Measurements from ENCODE around the gene MAGI2. TPM values are rescaled to one million over a fixed set of nuclear protein-coding genes. Genes with fewer than 3 reads are reported as not detected.
"Not testable (repeated sequence)": the region's sequence is repeated elsewhere in the genome, so short reads cannot be mapped to it uniquely, and the experiment has no call there.

MAGI2 gene
- total RNA-seq, 2 experiments from 2014 or later = 0.17 TPM

GRCh38 chr7:78607099-78607498, 846.4 kb downstream of the MAGI2 start:
- Mint-ChIP-seq H3K27ac (no peak overlapping the region), H3K4me1 (ENCODE audit: low read depth) (no peaks in the 10 kb centered on the region), H3K4me3 (no peak overlapping the region), H3K36me3 (no peaks in the 10 kb centered on the region), H3K27me3 (no peaks in the 10 kb centered on the region), H3K9me3 (no peaks in the 10 kb centered on the region)
- DNase-seq = no peak
- ChIA-PET POLR2A (no interaction called here), CTCF (no interaction called here)
- intact Hi-C loops (cut with micrococcal nuclease) = no loop called here

- CTCF ChIA-PET = no interaction called here
- intact Hi-C loops (cut with micrococcal nuclease) = no loop called here
- POLR2A ChIA-PET = no interaction called here
- DNase-seq = no peak
- Mint-ChIP-seq H3K4me1 (ENCODE audit: low read depth) (no peaks in the 10 kb centered on the region), H3K27me3 (no peaks in the 10 kb centered on the region), H3K36me3 (no peaks in the 10 kb centered on the region), H3K4me3 (no peak overlapping the region), H3K9me3 (no peaks in the 10 kb centered on the region), H3K27ac (no peak overlapping the region)
These were observed 848.3 kb downstream of the MAGI2 start for GRCh38 chr7:78605119-78605518.

GRCh38 chr7:78601728-78602127, 851.7 kb downstream of the MAGI2 start:
- no peak overlapping the region for H3K4me3 Mint-ChIP-seq
- ChIA-PET CTCF (no interaction called here), POLR2A (no interaction called here)
- H3K4me1 Mint-ChIP-seq (ENCODE audit: low read depth) = no peaks in the 10 kb centered on the region
- no peak overlapping the region for H3K27ac Mint-ChIP-seq
- H3K36me3 Mint-ChIP-seq = no peaks in the 10 kb centered on the region
- intact Hi-C loops (cut with micrococcal nuclease) = no loop called here
- H3K27me3 Mint-ChIP-seq = no peaks in the 10 kb centered on the region
- H3K9me3 Mint-ChIP-seq = no peaks in the 10 kb centered on the region
- DNase-seq = no peak

- H3K4me3 Mint-ChIP-seq = no peak overlapping the region
- DNase-seq = no peak
- ChIA-PET POLR2A (no interaction called here), CTCF (no interaction called here)
- no peak overlapping the region for H3K27ac Mint-ChIP-seq
- no peaks in the 10 kb centered on the region for H3K9me3 Mint-ChIP-seq
- H3K36me3 Mint-ChIP-seq = no peaks in the 10 kb centered on the region
- H3K27me3 Mint-ChIP-seq = no peaks in the 10 kb centered on the region
- intact Hi-C loops (cut with micrococcal nuclease) = no loop called here
- H3K4me1 Mint-ChIP-seq (ENCODE audit: low read depth) = no peaks in the 10 kb centered on the region
These were observed 859.3 kb downstream of the MAGI2 start for GRCh38 chr7:78594156-78594555.

GRCh38 chr7:78588393-78588792, 865.1 kb downstream of the MAGI2 start:
- Mint-ChIP-seq H3K27me3 (no peaks in the 10 kb centered on the region), H3K4me3 (no peak overlapping the region), H3K27ac (no peak overlapping the region), H3K9me3 (no peaks in the 10 kb centered on the region), H3K36me3 (no peaks in the 10 kb centered on the region), H3K4me1 (ENCODE audit: low read depth) (no peaks in the 10 kb centered on the region)
- POLR2A ChIA-PET = no interaction called here
- no peak for DNase-seq
- intact Hi-C loops (cut with micrococcal nuclease) = no loop called here
- CTCF ChIA-PET = no interaction called here

GRCh38 chr7:78587443-78588044, 865.9 kb downstream of the MAGI2 start:
- POLR2A ChIA-PET = no interaction called here
- CTCF ChIA-PET = no interaction called here
- Mint-ChIP-seq H3K9me3 (no peaks in the 10 kb centered on the region), H3K36me3 (no peaks in the 10 kb centered on the region), H3K4me1 (ENCODE audit: low read depth) (no peaks in the 10 kb centered on the region), H3K27me3 (no peaks in the 10 kb centered on the region), H3K27ac (no peak overlapping the region), H3K4me3 (no peak overlapping the region)
- DNase-seq = no peak
- intact Hi-C loops (cut with micrococcal nuclease) = no loop called here

GRCh38 chr7:78585980-78586379, 867.5 kb downstream of the MAGI2 start:
- Mint-ChIP-seq H3K36me3 (no peaks in the 10 kb centered on the region), H3K27me3 (no peaks in the 10 kb centered on the region), H3K9me3 (no peaks in the 10 kb centered on the region), H3K4me1 (ENCODE audit: low read depth) (no peaks in the 10 kb centered on the region), H3K4me3 (no peak overlapping the region), H3K27ac (no peak overlapping the region)
- CTCF ChIA-PET = no interaction called here
- POLR2A ChIA-PET = no interaction called here
- no peak for DNase-seq
- intact Hi-C loops (cut with micrococcal nuclease) = no loop called here

GRCh38 chr7:78578686-78579085, 874.8 kb downstream of the MAGI2 start:
- intact Hi-C loops (cut with micrococcal nuclease) = no loop called here
- POLR2A ChIA-PET = no interaction called here
- Mint-ChIP-seq H3K4me3 (no peak overlapping the region), H3K4me1 (ENCODE audit: low read depth) (no peaks in the 10 kb centered on the region), H3K27ac (no peak overlapping the region), H3K9me3 (no peaks in the 10 kb centered on the region), H3K36me3 (no peaks in the 10 kb centered on the region), H3K27me3 (no peaks in the 10 kb centered on the region)
- CTCF ChIA-PET = no interaction called here
- DNase-seq = no peak

- intact Hi-C loops (cut with micrococcal nuclease); H3K4me3 Mint-ChIP-seq; H3K4me1 Mint-ChIP-seq (ENCODE audit: low read depth); CTCF ChIA-PET; H3K27ac Mint-ChIP-seq; H3K9me3 Mint-ChIP-seq; H3K27me3 Mint-ChIP-seq; DNase-seq; H3K36me3 Mint-ChIP-seq: not testable (repeated sequence)
- POLR2A ChIA-PET = interaction anchor here (0.7 kb wide), 1 partner anchor 557 kb away, joined by 3 read pairs; no protein-coding TSS in a partner anchor
These were observed 876.1 kb downstream of the MAGI2 start for GRCh38 chr7:78577174-78577952.

GRCh38 chr7:78576236-78576635, 877.2 kb downstream of the MAGI2 start:
- no peak overlapping the region for H3K4me3 Mint-ChIP-seq
- CTCF ChIA-PET = no interaction called here
- H3K9me3 Mint-ChIP-seq = no peaks in the 10 kb centered on the region
- no peaks in the 10 kb centered on the region for H3K4me1 Mint-ChIP-seq (ENCODE audit: low read depth)
- H3K36me3 Mint-ChIP-seq = no peaks in the 10 kb centered on the region
- no peaks in the 10 kb centered on the region for H3K27me3 Mint-ChIP-seq
- POLR2A ChIA-PET = no interaction called here
- intact Hi-C loops (cut with micrococcal nuclease) = no loop called here
- no peak for DNase-seq
- no peak overlapping the region for H3K27ac Mint-ChIP-seq

GRCh38 chr7:78571292-78571691, 882.2 kb downstream of the MAGI2 start:
- Mint-ChIP-seq H3K9me3 (no peaks in the 10 kb centered on the region), H3K27me3 (no peaks in the 10 kb centered on the region), H3K27ac (no peak overlapping the region), H3K36me3 (no peaks in the 10 kb centered on the region), H3K4me3 (no peak overlapping the region), H3K4me1 (ENCODE audit: low read depth) (no peaks in the 10 kb centered on the region)
- POLR2A ChIA-PET = no interaction called here
- CTCF ChIA-PET = no interaction called here
- DNase-seq = no peak
- intact Hi-C loops (cut with micrococcal nuclease) = no loop called here

GRCh38 chr7:78568690-78569089, 884.8 kb downstream of the MAGI2 start:
- ChIA-PET POLR2A (no interaction called here), CTCF (no interaction called here)
- no peaks in the 10 kb centered on the region for H3K27me3 Mint-ChIP-seq
- no peak overlapping the region for H3K4me3 Mint-ChIP-seq
- H3K4me1 Mint-ChIP-seq (ENCODE audit: low read depth) = no peaks in the 10 kb centered on the region
- no peak for DNase-seq
- intact Hi-C loops (cut with micrococcal nuclease) = no loop called here
- no peak overlapping the region for H3K27ac Mint-ChIP-seq
- no peaks in the 10 kb centered on the region for H3K36me3 Mint-ChIP-seq
- H3K9me3 Mint-ChIP-seq = no peaks in the 10 kb centered on the region

GRCh38 chr7:78567836-78568235, 885.6 kb downstream of the MAGI2 start:
- H3K27ac Mint-ChIP-seq = no peak overlapping the region
- no peak for DNase-seq
- no peak overlapping the region for H3K4me3 Mint-ChIP-seq
- POLR2A ChIA-PET = no interaction called here
- no peaks in the 10 kb centered on the region for H3K9me3 Mint-ChIP-seq
- intact Hi-C loops (cut with micrococcal nuclease) = no loop called here
- H3K4me1 Mint-ChIP-seq (ENCODE audit: low read depth) = no peaks in the 10 kb centered on the region
- CTCF ChIA-PET = no interaction called here
- no peaks in the 10 kb centered on the region for H3K36me3 Mint-ChIP-seq
- no peaks in the 10 kb centered on the region for H3K27me3 Mint-ChIP-seq
